ENCODE measurements around the gene MXRA7.

Gene MXRA7

DNA sequence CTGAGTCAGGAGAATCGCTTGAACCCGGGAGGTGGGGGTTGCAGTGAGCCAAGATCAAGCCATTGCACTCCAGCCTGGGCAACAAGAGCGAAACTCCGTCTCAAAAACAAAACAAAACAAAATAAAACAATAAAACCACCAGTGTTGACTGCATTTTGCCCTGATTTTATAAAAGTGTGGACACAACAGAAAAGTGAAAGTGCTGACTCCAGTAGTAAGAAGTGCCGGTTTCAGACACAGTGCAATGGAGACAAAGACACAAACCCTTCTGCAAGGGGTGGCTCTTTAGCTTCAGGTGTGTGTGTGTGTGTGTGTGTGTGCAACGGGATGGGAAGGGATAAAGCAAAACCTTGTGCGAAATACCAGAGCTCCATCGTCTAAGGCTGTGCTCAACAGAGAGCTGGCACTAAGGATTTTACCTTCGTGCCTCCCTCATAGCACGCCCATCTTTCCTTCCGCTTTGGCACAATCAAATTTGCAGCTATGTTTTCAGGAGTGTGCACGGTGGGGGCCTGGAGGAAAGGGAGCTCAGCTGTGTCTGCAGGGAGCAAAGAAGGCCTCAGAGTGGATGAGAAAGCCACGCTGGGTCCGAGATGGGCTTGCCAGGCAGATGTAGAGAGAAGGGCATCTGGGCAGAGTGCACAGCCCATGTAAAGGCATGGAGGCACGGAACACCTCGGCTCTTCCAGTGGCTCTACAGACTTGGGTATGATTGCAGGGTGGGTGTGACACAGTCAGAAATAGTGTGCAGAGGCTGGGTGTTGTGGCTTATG, 15.5 kb downstream of the MXRA7 start:
- no peak for DNase-seq

DNA sequence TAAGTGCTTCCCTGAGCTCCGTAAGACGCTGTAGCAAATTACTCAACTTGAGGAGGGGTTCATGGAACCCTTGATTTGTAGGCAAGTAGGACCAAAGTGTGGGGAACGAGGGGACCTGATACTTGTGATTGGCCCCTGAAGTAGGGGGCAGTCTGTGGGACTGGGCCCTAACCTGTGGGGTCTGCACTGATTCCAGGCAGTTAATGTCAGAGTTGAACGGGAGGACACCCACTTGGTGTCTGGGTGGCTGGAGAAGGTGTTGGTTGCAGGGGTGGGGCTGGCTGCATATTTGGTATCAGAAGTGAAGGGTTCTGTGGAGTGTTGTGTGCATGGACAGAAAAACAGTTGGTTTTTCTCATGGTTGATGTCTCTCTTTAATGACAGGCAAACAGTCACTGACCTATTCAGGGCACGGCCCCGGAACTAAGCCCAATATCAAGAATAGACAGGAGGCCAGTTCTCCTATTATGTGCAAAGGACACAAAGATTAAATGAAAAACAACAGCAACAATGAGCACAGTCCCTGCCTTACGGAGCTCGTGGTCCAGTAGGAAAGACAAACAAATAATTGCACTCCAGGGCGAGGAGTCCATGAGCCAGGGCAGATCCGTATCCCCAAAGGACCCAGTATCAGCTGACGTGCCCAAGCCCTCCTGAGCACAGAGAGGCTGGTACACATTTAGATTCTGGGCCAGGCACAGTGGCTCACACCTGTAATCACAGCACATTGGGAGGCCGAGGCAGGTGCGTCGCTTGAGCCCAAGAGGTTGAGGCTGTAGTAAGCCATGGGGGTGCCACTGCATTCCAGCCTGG, 19.2 kb downstream of the MXRA7 start:
- no peak for DNase-seq

DNA sequence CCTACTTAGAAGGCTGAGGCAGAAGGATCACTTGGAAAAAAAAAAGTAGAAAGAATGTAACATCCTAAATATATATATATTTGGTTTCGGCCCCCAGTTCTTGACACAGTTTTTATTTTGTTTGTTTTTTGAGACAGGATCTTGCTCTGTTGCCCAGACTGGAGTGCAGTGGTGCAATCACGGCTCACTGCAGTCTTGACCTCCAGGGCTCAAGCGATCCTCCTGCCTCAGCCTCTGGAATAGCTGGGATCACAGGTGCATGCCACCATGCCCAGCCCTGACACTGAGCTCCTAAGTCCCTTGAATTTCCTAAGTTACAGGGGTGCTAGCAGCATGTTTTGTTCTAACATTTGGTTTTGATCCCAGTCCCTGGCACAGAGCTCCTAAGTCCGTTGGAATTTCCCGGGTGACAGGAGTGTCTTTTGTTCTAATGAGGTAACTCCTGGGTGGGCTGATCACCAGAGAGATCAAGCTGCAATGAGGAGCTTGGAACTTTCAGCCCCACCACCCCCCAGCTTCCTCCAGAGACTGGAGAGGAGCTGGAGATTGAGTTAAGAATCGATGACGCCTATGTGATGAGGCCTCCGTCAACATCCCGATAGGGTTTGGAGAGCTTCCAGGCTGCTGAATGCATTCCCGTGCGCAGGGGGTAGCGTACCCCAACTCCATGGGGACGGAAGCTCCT, 20.0 kb downstream of the MXRA7 start:
- DNase-seq: no peak

DNA sequence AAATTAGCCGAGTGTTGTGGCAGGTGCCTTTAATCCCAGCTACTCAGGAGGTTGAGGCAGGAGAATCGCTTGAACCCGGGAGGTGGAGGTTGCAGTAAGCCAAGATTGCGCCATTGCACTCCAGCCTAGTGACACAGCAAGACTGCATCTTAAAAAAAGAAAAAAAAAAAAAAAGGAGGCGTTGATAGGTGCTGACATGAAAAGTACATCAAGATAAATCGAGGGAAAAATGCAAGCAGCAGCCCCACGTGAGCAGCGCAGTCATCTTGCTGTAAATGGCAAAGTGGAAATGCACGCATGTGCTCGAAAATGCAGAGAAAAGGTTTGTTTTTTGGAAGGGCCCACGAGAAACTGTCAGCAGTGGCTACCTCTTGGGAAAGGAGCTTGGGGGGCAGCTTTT, 20.9 kb downstream of the MXRA7 start:
- DNase-seq: no peak

DNA sequence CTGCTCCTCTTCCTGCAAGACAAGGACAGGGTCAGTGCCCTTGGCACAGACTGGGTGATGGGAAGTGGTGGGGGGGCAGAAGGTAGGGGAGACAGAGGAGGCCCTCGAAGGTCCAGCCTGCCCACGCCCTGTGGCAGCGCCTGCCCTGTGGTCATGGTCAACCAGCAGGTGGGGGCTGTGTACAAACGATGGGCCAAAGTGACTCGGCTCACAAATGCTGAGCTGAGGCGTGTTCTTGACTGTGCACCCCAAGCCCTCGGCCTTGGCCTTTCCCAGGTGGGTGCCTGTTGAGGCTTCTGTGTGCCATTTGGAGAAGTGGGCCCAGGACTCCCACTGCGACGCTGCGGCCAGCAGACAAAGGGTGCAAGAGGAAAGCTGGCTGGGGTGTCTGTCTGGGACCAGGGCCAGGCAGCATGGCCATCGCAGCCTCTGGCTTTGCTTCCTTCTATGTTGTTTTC, 22.6 kb downstream of the MXRA7 start:
- DNase-seq: no peak

DNA sequence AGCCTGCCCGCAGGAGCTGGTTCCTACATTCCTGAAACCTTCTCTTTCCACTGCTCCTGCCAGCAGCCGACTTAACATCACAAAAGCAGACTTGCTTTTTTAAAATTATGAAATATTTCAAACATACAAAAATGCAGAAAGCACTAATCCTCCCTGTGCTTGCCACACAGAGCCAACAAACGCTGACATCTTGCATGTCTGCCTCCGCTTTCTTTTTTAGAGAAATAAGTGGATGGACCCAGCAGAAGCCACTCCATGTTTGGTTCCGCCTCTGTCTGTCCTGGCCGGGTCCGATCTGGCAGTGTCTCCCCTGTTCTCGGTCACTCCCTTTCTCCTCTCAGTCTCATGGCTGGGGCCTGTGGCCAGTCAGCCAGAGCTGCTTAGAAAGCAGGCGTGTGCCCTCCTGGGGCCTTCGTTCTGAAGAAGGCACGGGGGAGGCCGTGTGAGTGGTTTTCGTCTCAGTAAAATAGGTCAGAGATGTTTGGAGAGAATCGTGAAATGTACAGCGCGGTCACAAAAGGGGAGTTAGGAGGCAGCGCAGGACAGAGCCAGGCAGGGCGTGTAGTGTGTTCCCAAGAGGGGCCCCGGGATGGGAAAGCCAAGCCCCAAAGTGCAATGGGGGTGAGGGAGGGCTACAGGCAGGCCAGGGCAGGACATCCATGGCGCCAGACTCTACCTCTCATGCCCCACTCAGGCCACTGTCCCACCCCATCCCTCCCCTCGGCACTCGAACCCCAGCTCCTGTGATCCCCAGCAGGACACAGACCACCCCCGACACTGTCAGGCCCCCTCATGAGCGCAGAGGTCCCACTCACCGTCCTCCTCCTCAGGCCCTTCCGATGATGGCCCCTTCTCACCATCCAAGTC, 23.2 kb downstream of the MXRA7 start:
- DNase-seq: no peak

DNA sequence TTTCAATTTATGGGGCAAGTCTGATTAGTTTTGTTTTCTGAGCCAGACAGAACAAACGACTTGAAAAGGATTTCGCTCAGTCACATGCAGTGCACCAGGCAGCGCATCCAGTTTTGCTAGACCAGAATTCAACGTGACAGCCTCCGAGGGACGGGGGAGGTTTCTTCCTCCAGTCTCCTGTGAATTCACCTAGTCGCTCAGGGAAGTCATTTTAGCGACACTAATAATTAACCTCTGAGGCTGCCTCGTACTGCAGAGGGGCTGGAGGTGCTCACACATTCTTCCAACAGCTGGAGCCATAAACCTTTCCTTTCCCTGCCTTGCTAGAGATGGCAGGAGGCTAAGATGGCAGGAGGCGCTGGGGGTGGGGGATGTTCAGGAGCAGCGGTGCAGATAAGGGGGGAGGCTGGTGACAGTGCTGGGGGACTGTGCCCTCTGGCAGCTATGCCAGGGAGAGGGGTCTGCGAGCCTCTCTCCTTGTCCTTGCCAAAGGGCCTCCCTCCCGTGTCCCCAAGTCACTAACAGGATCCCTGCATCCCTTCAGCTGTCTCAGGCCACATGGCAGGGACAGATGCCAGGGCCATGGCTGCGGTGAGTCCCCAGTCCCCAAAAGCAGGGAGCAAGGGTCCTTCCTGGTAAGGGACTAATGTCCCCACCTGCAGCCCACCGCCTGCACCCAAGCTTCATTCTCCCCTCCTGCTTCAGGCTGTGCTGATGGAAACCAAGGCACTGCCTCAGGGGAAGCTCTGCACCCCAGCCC, 24.0 kb downstream of the MXRA7 start:
- no peak for DNase-seq

DNA sequence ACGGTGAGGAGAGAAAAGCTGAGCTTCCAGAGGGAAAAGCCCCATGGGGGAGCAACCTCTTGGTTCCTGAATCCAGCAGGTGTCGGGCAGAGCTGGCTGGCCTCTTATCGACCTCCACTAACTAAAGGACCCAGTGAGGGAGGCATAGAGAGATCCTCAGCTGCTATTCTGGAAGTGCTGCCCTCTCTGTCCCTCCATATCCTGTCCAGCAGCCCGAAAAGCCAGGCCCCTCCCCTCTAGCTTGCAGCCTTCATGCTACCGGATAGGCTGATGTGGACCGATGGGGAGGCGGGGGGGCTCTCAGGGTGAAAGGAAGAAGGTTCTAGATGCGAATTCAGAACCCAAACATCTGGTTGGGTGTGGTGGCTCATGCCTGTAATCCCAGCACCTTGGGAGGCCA, 24.9 kb downstream of the MXRA7 start:
- no peak for DNase-seq

DNA sequence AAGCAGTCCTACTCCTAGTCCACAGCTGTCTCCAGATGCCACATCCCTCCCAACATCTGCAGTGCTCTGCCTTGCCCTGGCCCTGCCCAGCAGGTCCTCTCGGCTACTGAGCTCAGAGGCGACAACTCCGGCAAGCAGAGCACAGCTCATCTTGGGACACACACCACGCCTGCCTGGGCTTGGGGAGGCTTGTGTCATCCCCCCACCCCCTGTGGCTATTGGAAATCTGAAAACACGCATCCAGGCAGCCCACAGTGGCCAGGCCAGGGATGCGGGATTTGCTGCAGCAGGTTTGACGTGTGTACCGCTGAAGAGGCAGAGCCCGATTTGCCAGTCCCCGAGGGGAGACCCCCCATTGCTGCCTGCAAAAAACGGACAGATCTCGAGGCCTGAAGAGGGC, 25.4 kb downstream of the MXRA7 start:
- DNase-seq: no peak

DNA sequence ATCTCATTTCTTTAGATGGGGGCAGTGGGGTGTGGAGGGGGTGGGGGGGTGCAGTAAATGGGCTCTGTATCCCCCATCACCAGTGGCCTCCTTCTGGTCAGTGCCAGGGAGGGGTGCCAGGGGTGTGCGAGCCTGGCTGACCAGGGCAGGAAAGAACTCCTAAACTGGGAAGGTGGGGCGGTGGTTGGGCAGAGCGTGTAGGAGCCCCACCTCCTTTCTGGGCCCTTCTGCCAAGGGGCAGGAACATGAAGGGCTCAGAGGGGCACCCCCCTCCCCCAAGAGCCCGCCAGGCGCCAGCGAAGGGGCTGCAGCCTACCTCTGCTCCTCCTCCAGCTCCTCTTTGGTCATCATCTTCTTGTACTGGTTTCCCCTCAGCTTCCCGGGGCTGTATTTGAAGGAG, 26.0 kb downstream of the MXRA7 start:
- no peak for DNase-seq

DNA sequence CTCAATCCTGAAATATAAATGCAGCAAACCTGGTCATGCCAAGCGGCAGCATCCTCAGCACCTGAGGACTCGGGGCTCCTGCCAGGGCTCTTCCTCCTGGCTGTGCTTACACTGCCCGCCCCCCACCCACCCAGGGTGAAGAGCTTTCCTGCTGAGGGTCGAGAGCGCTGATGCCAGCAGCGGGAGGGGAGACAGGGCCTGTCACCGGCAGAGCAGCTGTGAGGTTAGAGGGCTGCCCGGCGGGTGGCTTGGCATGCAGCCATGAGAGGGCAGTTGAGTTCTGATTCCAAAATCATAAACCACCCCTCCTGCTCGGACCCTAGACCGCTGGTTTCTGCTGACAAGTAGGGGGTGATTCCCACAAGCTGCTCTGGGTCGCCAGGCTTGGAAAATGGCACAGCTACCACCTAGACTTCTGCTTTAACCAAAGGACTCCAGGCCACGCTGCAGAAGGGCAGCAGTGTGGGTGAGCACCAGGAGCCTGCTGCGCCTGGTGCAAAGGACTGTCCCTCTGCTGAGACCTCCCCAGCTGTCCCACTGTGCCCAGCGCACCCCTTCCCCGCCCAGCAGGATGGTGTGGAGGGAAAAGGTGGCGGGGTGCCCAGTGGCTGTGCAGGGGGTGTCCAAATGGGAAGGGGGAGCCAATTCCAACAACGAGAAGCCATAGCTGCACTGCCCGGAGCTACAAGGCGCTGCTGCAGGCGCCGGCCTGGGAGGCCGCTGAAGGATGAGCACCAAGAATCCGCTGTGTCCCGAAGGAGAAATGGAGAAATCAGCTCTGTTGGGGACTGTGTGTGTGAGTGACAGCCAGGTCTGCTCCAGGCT, 26.6 kb downstream of the MXRA7 start:
- DNase-seq: no peak

DNA sequence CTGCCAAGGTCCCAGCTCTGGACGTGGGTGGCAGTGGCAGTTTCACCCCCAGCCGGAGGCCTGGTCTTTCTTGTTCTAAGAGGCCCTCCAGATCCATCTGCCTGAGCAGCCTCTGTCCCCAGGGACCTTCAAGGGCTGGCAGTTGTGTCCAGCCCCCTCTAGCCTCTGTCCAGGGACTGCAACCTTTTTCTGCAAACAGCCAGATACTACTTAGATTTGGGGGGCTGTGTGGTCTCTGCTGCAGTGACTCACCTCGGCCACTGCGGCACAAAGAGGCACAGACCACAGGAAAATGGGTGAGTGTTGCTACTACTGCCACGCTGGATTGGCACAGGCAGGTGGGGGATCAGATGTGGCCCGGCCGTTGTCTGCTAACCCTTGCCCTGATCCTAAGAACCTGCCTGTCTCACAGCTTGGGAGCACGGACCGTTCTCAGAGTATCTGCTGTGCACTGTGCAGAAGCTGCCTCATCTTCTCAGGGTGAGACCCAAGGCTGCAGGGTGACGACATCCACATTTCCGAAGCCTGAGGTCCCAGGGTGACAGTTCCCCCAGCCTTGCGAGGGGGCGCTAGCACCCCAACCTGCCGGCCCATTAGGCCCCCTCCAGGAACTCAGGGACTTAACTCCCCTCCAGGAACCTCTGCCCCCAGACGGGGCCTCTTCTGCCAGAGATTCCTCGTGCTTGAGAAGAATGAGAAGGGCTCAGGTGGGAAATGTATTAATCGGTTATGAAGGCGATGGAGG, 27.6 kb downstream of the MXRA7 start:
- no peak for DNase-seq

DNA sequence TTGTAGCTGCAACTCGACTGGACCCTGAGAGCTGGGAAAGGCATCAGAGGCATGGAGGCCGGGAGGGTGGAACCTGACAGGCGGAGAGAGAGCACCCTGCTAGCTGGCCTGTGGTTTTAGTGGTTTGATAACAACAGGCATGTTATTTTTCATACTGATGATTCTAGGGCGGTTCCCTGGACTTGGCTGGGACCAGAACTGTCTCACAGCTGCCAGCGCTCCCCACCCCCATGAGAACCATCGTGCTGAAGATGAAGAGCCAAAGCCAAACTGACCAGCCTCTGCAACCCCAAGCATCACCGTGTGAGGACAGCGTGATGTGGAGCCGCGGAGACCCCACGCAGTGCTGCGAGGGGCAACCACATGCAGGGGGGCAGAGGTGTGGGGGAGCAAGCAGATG, 28.5 kb downstream of the MXRA7 start:
- DNase-seq: no peak

DNA sequence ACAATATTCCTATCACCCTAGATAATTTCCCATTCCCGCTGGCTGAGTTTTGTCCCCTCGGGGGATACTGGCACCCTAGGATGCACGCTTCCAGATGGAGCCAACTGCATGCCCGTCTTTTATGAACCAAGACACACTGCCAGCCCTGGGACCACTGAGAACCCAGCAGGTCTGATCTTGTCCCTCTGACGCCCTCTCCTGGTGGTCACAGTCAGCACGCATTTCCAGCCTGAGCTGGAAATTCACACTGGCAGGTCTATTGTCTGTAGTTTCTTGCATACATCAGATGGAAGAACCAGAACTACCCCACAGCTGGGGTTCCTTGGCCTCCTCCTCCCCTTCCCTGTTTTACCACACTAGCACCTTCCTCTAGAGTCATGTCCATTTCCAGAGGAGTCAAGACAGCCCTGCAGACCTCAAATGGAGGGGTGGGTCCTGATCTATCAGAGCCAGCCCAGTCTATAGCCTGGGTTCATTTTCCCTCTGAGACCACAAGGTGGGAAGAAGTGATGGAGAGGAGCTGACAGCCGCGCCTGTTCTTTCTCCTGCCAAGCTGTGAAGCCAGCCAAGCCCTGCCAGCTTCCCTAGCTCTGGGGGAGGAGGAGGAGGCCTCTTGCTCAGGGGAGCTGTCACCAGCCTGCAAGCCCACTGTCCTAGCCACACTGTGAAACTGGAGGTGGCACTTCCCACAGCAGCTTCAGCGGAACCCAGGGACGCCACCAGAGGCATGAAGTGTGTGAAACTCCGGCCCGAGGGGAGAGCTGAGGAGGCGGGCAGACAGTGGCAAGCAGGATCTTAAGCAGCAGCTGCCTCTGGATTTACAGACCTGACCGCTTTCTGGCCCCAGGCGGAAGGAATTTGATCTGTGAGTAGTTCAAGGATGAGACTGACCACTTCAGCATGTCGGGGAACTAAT, 29.3 kb downstream of the MXRA7 start:
- no peak for DNase-seq

DNA sequence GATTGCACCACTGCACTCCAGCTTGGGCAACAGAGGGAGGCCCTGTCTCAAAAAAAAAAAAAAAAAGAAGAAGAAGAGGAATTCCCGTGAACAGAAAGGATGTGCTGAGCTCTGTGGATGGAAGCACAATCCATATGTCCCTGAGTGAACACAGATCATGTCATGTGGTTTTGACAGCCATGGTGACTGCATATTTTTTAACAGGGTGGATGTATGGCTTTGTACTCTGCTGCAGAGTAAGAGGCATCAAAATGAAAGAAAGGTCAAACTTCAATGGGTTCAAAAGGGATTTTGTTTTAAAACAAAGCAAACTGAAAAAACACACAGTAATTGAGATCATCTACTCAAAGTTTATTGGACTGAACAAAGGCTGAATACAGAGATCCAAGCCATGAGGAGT, 31.5 kb downstream of the MXRA7 start:
- no peak for DNase-seq

DNA sequence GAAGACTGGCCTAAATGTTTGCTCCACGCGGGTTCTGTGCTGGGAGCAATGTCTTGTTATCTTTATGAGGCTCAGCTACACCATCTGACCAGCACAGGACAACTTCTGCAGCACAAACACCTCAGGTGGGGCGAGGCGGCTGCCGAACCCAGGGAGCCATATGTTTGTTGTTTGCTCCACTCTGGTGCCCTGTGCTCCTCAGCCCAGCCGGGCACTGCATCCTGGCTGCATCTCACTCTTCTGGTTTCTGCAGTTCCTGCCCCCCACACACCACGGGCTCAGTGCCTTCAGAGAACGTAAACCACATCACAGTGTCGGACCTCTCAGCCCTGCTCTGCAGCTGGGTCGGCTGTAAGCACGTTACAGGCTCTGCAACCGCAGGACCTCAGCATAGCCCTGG, 32.4 kb downstream of the MXRA7 start:
- DNase-seq: no peak

DNA sequence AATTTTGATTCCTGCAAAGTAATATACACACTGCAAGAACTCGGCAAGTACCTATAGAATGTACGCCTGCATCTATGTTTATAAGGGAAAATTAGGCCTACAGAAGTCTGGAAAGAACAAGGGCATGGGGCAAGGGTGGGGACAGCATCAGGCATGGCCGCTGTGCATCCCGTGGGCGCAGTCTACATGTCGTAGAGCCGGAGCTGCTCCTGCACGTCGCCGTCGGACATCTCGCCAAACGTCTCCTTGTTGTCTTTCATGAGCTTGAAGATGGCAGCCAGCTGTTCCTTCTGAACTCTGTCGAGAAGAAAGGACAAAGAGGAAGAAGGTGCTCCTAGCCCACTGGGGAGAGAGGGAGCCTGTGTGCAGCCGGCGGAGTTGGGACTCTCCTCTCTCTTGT, 33.4 kb downstream of the MXRA7 start:
- no peak for DNase-seq

DNA sequence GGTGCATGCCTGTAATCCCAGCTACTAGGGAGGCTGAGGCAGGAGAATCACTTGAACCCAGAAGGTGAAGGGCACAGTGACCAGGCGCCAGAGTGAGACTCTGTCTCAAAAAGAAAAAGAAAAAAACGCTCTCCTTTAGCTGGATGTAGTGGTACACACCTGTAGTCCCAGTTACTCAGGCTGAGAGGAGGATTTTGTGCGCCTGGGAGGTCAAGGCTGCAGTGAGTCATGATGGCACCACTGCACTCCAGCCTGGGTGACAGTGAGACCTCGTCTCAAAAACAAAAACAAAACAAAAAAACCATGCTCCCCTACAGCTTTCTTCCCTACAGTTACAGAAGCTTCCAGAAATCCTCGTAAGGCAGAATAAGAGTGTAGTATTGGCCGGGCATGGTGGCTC, 34.1 kb downstream of the MXRA7 start:
- no peak for DNase-seq

DNA sequence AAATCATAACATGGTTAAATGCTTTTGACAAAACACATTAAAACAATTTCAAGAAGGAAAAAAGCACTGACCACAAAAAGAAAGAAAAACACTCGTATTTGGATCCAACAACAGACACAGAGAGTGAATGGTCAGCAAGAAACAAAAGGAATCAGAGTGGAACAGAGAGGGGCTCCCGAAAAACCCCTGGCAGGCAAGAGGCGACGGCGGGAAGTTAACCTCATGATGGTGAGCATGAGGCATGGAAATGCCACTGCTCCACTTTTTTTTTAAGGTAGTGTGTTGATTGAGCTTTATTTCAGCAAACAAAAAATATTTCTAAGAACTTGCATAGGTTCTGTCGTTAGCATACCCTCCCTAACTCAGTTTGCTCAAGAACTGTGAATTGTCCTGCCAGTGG, 35.1 kb downstream of the MXRA7 start:
- no peak for DNase-seq
